Measurements from ENCODE around the gene ITGA2B.

The ITGA2B gene

GRCh38 chr17:44358066-44358465 is 31.4 kb downstream of the ITGA2B start:
- no peak overlapping the region for H3K4me3 ChIP-seq (ENCODE audit: low read depth, low read length)

GRCh38 chr17:44356241-44356640 is 33.2 kb downstream of the ITGA2B start:
- Histone ChIP-seq H3K36me3 (peaks cover 51% of the 10 kb centered on the region), H3K4me3 (ENCODE audit: low read depth, low read length) (no peak overlapping the region), H3K27ac (no peak overlapping the region), H3K27me3 (ENCODE audit: insufficient read depth, low read depth, severe bottlenecking) (no peaks in the 10 kb centered on the region), H3K9me3 (ENCODE audit: severe bottlenecking) (no peaks in the 10 kb centered on the region)
- peak; percentile 10 for DNase-seq
- no peak for TF ChIP-seq CTCF (IDR thresholded peaks at IDR 0.05; ENCODE audit: low read depth, low read length)

More at GRCh38 chr17:44358066-44358465, 31.4 kb downstream of the ITGA2B start:
- H3K27me3 ChIP-seq (ENCODE audit: insufficient read depth, low read depth, severe bottlenecking), result no peaks in the 10 kb centered on the region
- no peak overlapping the region for H3K27ac ChIP-seq
- no peaks in the 10 kb centered on the region for H3K9me3 ChIP-seq (ENCODE audit: severe bottlenecking)
- peak; percentile 22 for DNase-seq
- H3K36me3 ChIP-seq, result peaks cover 33% of the 10 kb centered on the region
- TF ChIP-seq CTCF (IDR thresholded peaks at IDR 0.05; ENCODE audit: low read depth, low read length), result no peak

- Histone ChIP-seq H3K27me3 (ENCODE audit: insufficient read depth, low read depth, severe bottlenecking) (no peaks in the 10 kb centered on the region), H3K9me3 (ENCODE audit: severe bottlenecking) (no peaks in the 10 kb centered on the region), H3K36me3 (peaks cover 57% of the 10 kb centered on the region), H3K27ac (no peak overlapping the region), H3K4me3 (ENCODE audit: low read depth, low read length) (no peak overlapping the region)
- no peak for TF ChIP-seq CTCF (IDR thresholded peaks at IDR 0.05; ENCODE audit: low read depth, low read length)
- no peak for DNase-seq
Measured at GRCh38 chr17:44355642-44356099, 33.8 kb downstream of the ITGA2B start.

DNA sequence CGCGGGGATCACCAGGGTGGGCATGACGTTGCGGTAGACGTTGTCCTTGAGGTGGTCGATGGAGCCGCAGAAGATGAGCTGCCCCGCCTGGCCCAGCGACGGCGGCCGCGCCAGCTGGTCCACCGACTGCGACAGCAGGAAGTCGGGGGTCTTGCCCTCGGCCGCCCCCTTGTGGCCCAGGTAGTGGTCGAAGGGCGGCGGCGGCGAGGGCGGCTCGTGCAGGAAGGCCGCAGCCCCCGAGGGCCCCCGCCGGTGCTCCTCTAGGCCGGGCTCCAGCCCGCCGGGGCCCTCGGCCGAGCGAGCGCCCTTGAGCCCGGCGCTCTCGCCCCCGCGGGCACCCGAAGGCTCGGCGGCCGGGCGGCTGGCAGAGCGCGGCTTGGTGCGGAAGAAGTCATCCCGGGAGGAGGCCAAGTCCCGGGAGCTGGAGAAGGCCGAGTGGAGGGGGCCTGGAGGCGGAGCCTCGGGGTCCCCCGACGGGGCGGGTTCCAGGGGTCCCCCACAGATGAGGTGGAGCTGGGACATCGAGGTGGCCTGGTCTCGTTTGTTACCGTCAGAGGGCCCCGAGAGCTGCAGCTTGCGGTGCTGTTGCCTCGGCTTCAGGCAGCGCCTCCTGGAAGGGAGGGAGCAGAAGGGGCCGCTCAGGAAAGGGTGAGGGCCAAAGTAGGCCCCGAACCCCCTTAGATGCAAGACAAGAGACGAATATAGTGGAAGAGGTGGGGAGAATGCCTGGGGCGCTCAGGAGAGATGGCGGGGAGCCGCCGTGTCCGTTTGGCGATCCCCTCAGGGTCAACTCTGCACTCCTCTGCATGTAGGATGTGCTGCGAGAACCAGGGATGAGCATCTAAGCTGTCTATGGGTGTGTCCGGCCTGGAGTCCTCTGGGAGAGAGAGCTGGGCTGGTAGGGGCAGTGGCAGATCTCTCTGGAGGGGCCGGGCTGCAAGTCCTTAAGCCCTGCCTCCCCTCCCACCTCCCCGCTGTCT is 34.6 kb downstream of the ITGA2B start:
- Histone ChIP-seq H3K9me3 (ENCODE audit: severe bottlenecking) (no peaks in the 10 kb centered on the region), H3K27me3 (ENCODE audit: insufficient read depth, low read depth, severe bottlenecking) (no peaks in the 10 kb centered on the region), H3K27ac (no peak overlapping the region), H3K36me3 (peaks cover 62% of the 10 kb centered on the region), H3K4me3 (ENCODE audit: low read depth, low read length) (no peak overlapping the region)
- TF ChIP-seq CTCF (IDR thresholded peaks at IDR 0.05; ENCODE audit: low read depth, low read length), result no peak
- DNase-seq, result peak; percentile 13

- no peak for DNase-seq
- TF ChIP-seq CTCF (IDR thresholded peaks at IDR 0.05; ENCODE audit: low read depth, low read length), result no peak
- no peak overlapping the region for H3K27ac ChIP-seq
- H3K9me3 ChIP-seq (ENCODE audit: severe bottlenecking), result no peaks in the 10 kb centered on the region
- no peak overlapping the region for H3K4me3 ChIP-seq (ENCODE audit: low read depth, low read length)
- H3K27me3 ChIP-seq (ENCODE audit: insufficient read depth, low read depth, severe bottlenecking), result no peaks in the 10 kb centered on the region
- peaks cover 59% of the 10 kb centered on the region for H3K36me3 ChIP-seq
Measured at GRCh38 chr17:44353672-44354331, 35.6 kb downstream of the ITGA2B start.
